ENCODE data around the gene ARHGAP4.

ARHGAP4 gene

GRCh38 chrX:153877571-153878261, 48.3 kb downstream of the ARHGAP4 start:
- no peak for DNase-seq

GRCh38 chrX:153876112-153876491, 50.0 kb downstream of the ARHGAP4 start:
- DNase-seq, result no peak

- DNase-seq, result peak; percentile 36
These were observed 50.5 kb downstream of the ARHGAP4 start for GRCh38 chrX:153875391-153876111.

GRCh38 chrX:153874366-153875125, 51.5 kb downstream of the ARHGAP4 start:
- no peak for DNase-seq

- DNase-seq, result no peak
These were observed 52.0 kb downstream of the ARHGAP4 start for GRCh38 chrX:153874085-153874365.

GRCh38 chrX:153873282-153874084, 52.6 kb downstream of the ARHGAP4 start:
- no peak for DNase-seq

- no peak for DNase-seq
These were observed 53.9 kb downstream of the ARHGAP4 start for GRCh38 chrX:153871946-153872878.

GRCh38 chrX:153871451-153871850, 54.6 kb downstream of the ARHGAP4 start:
- DNase-seq, result no peak

- no peak for DNase-seq
These were observed 55.2 kb downstream of the ARHGAP4 start for GRCh38 chrX:153870791-153871360.

- no peak for DNase-seq
These were observed 55.8 kb downstream of the ARHGAP4 start for GRCh38 chrX:153870288-153870690.

- DNase-seq, result no peak
These were observed 56.4 kb downstream of the ARHGAP4 start for GRCh38 chrX:153869473-153870287.

- no peak for DNase-seq
These were observed 57.2 kb downstream of the ARHGAP4 start for GRCh38 chrX:153868576-153869472.

GRCh38 chrX:153867671-153868070, 58.4 kb downstream of the ARHGAP4 start:
- DNase-seq, result no peak

GRCh38 chrX:153867139-153867538, 58.9 kb downstream of the ARHGAP4 start:
- DNase-seq, result no peak

GRCh38 chrX:153866302-153867019, 59.6 kb downstream of the ARHGAP4 start:
- DNase-seq, result no peak

- DNase-seq, result no peak
These were observed 60.4 kb downstream of the ARHGAP4 start for GRCh38 chrX:153865685-153866084.

- no peak for DNase-seq
These were observed 60.8 kb downstream of the ARHGAP4 start for GRCh38 chrX:153865321-153865580.

GRCh38 chrX:153864561-153865320, 61.3 kb downstream of the ARHGAP4 start:
- no peak for DNase-seq

- no peak for DNase-seq
These were observed 62.0 kb downstream of the ARHGAP4 start for GRCh38 chrX:153864101-153864500.
